GM19043 (cell line): ENCODE results near the gene ELOVL2.
"Not testable (repeated sequence)": the region's sequence is repeated elsewhere in the genome, so short reads cannot be mapped to it uniquely, and the experiment has no call there.

Experiments
- ATAC-seq: cut with Tn5 transposase; IDR thresholded peaks from one replicate; pipeline ENCODE4 v1.9.1; 2021; ENCODE audit warnings: low read depth; ENCODE audit not compliant: unreplicated experiment

ELOVL2 gene, protein sequence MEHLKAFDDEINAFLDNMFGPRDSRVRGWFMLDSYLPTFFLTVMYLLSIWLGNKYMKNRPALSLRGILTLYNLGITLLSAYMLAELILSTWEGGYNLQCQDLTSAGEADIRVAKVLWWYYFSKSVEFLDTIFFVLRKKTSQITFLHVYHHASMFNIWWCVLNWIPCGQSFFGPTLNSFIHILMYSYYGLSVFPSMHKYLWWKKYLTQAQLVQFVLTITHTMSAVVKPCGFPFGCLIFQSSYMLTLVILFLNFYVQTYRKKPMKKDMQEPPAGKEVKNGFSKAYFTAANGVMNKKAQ

DNA sequence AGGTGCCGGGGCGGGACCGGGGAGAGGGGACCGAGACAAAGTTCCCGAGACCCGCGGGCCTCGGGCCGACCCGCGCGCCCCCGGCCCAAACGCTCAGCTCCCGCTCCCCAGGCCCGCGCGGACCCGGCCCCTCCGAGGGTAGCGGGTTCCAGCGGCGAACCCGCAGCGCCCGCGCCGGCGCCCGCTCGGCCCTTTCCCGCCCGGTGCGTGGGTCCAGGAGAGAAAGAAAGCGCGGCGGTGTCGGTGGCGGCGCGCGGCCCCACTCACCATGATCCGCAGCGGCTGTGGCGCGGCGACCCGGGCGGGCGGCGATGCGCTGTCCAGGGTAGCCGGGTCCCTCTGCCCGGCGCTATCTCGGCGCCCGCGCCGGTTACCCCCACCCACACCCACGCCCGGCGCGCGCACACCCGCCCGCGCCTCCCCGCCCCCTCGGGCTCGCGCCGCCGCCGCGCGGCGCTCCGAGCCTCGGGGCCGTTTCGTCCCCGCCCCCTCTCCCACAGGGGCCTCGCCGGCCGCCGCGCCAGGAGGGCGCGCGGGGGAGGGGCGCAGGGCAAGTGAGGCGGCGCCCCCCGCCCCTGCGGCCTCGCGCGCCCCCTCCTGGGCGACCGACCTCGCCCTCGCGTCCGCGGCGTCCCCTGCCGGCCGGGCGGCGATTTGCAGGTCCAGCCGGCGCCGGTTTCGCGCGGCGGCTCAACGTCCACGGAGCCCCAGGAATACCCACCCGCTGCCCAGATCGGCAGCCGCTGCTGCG is at the start of gene ELOVL2:
TSS of gene ELOVL2 (minus strand) at position 345 of the 751 bp plus-strand sequence. CDS start at position 270, 75 bp downstream.
- ATAC-seq = peak; percentile 56

DNA sequence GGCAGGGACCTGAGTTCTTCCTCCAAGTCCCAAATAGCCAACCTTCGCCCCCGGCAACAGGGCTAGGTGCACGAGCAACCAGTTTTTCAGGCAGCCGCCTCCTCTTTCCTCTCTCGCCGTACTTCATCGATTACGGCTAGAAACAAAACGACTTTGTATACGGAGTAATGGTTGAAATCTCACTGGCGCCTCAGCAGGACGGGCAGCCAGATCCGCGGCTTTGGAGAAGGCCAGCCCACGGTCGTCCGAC is 49.2 kb upstream of the ELOVL2 start:
- ATAC-seq = peak; percentile 10

DNA sequence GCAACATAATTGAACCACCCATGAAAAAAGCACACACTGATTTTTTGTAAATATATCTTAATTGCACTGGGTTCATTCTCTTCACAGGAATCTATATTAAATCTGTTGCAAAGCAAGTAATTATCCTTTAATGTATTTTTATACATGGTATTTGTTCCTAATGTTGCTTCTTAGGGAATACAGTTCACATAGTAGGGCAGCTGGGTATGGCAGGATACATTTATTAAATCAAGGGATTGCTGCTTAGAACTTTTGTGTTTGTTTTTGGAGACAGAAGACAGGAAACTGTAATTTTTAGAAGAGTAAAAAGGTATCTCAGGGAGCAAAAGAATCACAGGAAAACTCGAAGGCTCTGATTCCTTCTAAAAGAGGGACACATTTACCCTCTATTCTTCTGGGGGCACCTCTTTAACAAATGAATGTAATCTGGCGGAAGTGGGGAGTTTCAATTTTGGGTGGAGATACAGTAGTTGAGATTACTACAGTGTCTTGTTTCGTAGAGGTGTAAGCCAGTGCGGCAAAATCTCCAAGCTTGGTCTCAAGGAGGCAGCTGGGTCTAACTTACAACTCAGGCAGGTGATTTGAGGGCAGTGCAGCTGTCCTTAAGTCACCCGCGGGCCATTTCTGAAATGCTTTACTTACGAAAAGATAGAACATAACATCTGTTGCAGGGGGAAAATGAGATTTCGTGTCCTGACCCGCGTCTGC is 48.7 kb upstream of the ELOVL2 start:
- ATAC-seq = peak; percentile 40

DNA sequence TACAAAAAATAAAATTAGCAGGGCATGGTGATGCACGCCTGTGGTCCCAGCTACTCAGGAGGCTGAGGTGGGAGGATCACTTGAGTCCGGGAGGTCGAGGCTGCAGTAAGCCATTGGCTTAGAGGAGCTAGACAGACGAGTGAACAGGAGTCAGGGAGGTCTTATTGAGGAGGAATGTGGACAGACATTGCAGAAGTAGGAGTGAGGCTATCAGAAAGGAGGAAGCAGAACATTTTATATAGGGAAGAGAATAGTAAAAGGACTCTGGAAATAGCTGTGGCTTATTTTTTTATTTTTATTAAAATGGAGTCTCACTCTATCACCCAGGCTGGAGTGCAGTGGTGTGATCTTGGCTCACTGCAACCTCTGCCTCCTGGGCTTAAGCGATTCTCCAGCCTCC is 47.0 kb upstream of the ELOVL2 start:
- not testable (repeated sequence) for ATAC-seq

DNA sequence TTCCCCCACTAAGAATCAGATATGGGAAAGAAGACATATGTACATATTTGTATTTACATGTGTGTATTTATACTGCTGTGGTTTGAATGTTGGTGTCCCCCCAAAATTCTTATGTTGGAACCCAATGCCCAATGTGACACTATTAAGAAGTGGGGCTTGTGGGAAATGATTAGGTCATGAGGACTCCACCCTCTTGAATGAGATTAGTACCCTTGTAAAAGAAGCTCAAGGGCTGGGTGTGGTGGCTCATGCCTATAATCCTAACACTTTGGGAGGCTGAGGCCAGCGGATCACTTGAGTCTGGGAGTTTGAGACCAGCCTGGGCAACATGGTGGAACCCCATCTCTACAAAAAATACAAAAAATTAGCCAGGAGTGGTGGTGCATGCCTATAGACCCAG is 45.6 kb upstream of the ELOVL2 start:
- no peak for ATAC-seq

DNA sequence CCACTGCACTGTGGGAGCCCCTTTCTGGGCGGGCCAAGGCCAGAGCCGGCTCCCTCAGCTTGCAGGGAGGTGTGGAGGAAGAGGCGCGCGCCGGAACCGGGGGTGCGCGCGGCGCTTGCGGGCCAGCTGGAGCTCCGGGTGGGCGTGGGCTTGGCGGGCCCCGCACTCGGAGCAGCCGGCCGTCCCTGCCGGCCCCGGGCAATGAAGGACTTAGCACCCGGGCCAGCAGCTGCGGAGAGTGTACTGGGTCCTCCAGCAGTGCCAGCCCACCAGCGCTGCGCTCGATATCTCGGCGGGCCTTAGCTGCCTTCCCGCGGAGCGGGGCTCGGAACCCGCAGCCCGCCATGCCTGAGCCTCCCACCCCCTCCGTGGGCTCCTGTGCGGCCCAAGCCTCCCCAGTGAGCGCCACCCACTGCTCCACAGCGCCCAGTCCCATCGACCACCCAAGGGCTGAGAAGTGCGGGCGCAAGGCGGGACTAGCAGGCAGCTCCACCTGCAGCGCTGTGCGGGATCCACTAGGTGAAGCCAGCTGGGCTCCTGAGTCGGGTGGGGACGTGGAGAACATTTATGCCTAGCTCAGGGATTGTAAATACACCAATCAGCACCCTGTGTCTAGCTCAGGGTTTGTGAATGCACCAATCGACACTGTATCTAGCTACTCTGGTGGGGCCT is 43.2 kb upstream of the ELOVL2 start:
- not testable (repeated sequence) for ATAC-seq

DNA sequence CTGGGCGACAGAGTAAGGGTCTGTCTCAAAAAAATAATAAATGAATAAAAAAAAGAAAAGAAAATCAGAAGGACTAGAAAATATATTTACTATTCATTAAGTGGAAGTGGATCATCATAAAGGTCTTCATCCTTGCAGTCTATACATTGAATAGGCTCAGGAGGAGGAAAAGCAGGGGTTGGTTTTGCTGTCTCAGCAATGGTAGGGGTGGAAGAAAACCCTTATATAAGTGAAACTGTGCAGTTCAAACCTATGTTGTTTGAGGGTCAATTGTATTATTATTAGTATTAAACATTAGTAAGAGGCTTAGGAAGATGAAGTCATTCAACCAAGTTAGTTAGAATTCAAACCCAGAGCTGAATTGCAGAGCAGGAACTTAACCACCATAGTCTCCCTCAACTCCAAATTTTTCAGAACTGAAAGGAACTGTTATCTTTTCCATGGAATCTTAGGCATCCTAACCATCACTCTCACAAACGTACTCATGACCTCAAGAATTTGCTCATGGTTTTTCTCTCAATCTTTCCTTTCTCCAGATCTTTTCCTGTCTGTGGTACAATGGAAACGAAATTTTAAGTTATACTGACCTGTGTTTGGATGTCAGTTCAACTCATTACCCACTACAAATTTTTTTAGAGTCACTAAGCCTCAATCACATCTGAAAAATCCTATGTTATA is 41.8 kb upstream of the ELOVL2 start:
- no peak for ATAC-seq

DNA sequence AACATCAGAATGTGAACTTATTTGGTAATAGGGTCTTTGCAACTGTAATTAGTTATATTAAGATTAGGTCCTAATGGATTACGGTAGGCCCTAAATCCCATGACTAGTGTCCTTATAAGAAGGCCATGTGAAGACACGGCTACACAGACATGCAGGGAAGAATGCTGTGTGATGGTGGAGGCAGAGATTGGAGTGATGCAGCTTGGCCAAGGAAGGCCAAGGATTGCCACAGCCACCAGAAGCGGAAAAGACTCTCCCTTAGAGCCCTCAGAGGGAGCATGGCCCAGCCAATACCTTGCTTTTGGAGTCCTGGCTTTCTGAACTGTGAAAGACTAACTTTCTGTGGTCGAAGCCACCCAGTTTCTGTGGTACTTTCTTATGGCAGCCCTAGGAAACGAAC is 39.9 kb upstream of the ELOVL2 start:
- no peak for ATAC-seq

DNA sequence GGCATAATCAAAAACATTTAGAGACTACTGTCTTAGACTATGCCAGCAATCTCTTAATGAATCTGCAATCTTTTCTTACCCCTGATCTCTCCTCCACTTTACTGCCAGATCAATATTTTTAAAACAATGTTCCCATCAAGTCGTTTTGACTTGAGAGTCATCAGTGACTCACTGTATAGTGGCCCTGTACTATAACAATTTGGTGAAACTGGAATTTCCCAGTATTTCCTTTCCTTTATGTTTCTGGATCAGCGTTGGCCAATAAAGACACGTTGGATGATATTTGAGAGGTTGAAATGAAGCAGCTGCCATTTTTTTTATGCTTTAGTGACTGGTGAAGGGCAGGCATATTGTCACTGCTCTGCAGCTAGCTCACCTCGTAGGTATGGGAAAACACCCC is 39.4 kb upstream of the ELOVL2 start:
- no peak for ATAC-seq

DNA sequence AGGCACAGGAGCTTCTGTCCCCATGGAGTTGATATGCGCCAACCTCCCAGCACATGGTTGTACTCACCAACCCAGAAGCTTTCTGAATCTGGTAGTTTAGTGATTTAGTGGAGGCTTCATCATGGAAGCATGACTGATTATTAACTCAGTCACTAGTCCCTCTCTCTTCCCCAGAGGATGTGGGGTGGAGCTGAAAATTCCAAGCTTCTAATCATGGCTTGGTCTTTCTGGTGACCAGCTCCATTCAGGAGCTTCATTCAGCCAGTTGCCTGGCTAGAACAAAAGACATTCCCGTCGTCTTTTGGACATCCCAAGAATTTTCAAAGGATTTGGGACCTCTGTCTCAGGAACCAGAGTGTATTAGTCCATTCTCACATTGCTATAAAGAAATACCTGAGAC is 36.2 kb upstream of the ELOVL2 start:
- ATAC-seq = no peak

DNA sequence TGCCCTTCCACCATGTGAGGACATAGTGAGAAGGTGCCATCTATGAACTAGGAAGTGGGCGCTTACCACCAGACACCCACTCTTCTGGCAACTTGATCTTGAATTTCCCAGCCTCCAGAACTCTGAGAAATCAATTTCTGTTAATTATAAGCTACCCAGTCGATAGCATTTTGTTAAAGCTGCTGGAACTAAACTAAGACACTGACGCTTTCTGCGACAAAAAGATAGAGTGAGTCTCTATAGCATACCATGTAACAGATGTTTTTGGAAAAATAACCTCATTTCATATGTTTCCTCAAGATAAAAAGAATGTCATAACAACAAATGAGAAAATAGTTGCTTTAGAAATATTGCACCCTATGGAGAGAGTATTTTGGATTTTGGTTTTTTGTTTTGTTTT is 34.2 kb upstream of the ELOVL2 start:
- ATAC-seq = no peak

DNA sequence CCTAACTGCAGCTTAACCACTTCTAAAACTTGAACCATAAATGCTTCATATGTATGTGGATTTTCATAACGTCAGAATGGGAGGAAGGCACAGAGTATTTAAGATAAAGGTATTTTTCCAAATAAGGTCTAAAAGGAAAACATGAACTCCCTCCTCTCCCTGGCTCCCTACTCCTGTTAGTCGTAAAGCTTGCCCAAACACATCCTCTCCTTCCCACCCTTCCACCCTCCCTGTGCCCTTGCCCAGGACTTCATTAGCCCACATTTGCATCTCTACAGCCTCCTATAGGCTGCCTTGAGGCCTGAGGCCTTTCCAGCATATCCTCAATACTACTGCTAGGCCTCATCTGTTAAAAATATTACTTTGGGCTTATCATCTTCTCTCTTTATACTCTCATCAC is 32.4 kb upstream of the ELOVL2 start:
- no peak for ATAC-seq

DNA sequence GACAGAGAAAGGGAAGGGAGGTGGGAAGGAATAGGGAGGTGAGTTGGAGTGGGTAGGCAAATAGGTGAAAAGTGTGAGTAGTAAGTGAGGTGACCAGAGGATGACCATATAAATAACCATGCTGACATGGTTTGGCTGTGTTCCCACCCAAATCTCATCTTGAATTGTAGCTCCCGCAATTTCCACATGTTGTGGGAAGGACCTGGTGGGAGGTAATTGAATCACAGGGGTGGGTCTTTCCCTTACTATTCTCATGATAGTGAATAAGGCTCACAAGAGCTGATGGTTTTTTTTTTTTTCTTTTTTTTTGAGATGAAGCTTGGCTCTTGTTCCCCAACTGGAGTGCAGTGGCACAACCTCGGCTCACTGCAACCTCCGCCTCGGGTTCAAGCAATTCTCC is 28.0 kb upstream of the ELOVL2 start:
- ATAC-seq = no peak

DNA sequence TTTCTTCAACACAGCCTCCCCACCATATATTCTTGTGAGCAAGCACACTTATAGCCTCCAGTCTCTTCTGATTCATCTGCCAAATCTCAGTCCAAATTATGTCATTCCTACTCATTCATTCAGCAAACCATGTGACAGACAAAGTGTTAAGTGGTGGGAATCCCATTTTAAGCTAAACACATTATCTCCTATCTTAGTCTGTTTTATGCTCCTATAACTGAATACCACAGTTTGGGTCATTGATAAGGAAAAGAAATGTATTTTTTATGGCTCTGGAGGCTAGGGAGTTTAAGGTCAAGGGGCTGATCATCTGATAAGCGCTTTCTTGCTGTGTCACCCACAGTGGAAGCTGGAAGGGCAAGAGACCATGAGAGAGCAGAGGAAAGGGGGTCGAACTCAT is 25.7 kb upstream of the ELOVL2 start:
- ATAC-seq = no peak

DNA sequence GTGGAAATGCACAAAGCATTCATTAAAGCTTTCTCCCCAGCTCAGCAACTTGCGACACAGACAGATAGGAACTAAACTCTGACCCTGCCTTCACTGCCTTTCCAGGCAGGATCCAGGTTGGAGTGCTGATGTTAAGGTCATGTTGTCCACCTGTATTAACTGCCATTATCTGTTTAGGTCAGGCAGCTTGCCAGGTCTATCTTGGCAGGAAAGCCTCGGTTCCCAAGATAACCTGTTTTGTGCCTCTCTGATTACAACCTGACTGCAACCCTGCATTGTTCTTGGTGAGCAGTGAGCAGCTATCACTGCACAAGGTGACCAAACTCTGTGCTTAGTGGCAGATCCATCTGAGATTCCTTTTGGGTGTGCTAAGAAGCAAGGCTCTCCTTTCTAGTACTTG is 23.2 kb upstream of the ELOVL2 start:
- no peak for ATAC-seq

DNA sequence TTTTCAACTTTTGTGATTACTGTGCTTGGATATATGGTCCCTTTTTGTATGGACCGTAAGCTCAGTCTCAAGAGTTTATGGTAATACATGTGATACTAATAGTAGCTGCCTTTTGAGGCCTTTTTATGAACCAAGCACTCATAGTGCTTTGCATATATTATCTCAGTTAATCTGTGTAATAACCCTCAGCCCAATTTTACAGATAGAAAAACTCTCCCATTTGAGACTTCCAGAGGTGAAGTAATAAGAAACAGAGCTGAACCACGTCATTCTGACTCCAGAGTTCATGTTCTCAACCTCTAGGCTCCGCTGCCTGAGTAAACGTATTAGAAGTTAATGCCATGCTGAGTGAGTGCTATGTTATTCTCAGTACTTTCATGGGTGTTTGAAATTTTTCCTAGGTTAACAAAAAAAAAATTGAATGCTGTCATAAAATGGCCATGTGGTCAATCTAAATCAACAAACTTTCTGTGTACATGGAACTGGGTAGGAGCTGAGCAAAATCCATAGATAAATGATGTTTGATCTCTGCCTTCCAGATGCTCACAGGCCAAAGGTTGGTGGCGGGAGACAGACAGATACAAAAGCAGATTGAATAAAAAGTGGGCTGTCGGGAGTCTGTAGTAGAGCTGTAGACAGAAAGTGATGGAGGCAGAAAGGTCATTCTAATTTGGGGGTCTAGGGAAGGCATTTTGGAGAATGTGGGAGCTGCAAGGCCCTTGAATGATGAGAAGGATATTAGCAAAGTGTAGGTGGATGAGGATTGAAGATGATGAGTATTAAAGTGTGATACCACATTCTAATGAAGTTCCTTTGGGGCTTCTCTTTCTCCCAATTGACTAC is 22.6 kb upstream of the ELOVL2 start:
- no peak for ATAC-seq

DNA sequence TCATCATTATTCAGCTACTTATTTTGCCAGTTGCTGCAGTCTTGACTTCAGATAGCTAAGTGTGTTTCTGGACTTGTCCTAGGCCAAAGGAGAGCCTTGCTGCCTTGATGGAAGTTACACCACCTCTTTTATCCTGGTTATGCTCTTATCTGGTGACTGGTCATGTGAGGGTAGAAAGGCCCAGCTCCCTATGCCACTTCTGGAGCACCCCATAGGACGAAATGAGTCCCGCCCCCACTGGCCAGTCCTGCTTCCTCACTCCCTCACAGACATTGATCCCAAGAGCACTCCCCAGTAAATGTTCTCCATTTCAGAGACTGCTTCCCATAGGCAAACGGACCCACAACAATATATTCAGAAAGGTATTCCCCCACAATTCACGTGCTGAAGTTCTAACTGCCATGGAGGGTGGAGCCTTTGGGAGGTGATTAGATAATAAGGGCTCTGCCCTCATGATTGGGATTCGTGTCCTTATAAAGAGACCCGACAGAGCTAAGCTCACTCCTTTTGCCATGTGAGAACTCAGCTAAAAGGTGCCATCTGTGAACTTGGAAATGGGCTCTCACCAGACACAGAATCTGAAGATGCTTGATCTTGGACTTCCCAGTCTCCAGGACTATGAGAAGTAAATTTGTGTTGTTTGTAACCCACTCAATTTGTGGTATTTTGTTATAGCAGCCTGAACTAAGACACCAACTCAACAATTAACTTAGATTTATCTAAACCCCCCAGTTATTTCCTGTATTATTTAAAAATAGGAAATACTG is 21.5 kb upstream of the ELOVL2 start:
- ATAC-seq = no peak

DNA sequence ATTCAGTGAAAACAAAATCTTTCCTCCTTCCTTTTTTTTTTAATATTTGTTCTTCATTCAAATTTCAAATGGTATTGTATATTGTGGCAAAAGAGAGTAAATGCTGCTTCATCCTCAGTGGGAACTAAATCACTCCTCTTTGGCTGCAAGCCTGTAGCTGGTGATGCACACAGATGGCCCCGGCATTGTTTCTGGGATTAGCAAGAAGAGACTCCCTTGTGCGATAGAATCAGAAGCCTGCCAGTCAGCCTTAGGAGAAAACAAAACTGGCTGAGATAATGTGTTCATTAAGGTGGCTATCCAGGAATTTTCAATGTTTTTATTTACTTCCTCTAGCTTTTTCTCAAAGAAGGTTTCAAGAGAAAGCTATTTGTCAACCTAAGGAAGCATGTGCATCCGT is 20.7 kb upstream of the ELOVL2 start:
- no peak for ATAC-seq

DNA sequence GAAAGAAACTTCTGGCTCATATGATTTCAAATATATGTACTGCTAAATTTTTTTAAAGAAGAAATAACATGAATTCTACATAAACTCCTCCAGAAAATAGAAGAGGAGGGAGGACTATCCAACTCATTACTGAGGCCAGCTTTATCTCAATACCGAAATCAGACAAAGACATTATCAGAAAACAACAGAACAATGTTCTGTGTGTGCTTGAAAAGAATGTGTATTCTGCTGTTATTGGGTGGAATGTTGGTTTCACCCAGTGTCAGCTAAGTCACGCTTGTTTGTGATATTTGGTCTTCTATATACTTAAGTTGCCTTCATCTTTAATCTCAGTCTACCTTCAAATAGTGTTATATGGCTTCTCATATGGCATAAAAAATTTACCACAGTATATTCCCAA is 18.6 kb upstream of the ELOVL2 start:
- no peak for ATAC-seq
